Activated gamma-delta T cell (primary cell): ENCODE data around the gene TNXB.
"Not testable (repeated sequence)": the region's sequence is repeated elsewhere in the genome, so short reads cannot be mapped to it uniquely, and the experiment has no call there.

Experiments
- DNase-seq: peaks from one replicate; lab custom pipeline; 2025; lab: John Stamatoyannopoulos, UW

The TNXB gene

DNA sequence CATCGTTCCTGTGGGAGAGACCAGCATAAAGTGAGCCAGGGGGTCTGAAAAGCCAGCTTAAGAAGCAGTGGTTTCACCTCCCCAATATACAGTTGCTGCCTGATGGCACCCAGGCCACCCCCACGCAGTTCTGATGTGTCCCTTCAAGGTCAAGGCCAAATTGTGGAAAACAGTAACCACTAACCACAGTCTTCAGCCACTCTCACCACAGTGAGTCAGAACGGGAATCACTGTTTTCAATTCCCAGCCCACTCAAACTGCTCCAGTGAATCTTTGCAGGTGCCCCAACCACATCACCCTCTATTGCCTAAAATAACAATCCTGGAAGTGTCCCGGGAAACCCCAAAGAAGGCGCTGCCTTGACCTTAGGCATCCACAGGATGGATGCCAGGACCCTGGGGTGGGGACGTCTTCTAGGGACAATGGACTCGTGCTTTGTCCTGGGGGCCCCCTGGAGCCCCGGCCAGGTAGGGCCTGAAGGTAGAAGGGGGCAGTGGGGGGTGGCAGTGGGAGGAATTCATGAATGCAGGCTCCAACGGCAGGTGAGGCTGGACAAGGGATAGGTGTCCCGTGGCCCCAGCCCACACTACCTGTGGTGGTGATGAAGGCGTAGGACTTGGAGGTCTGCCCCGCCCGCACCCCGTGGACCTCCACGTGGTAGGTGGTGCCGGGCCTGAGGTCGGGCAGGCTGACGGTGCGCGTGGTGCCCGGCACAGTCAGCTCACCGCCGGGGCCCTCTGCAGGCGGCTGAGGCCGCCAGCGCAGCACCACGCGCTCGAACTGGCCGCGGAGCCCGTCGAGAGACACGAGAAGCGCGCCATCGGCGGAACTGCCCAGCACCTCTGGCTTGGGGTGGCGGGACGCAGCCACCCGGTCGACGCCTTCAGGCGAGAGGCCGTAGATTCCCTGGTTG is 22.2 kb downstream of the TNXB start:
- DNase-seq, result no peak

DNA sequence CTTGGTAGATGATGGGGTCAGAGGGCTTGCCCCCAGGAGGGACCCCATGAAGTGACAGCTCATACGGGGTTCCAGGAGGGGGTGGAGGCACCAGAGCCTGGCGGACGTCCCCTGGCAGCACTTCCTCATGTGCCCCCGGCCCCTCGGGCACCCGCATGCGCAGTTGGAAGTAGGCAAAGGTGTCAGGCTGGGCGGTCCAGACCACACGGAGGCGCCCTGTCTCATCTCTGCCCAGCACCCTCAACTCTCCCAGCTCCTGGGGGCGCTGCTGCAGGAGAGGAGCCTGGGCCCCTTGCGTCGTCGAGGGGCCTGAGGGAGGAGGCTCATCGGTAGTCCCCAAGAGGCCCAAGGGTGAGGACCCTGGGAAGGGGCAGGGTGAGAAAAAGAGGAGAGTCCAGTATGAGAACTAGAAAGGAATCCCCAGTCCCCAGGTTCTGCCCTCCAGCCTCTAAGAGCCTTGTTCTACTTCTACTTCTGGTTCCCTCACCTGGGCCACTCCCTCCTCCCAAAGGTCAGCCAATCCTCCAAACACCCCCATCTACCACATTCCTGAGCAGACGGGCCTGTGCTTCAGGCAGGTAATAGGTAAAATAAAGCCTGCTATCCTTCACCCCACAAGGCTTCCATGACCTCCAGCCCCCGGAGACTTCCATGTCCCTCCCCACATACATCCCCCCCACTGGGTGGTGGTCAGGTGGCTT is 23.2 kb downstream of the TNXB start:
- DNase-seq, result no peak

DNA sequence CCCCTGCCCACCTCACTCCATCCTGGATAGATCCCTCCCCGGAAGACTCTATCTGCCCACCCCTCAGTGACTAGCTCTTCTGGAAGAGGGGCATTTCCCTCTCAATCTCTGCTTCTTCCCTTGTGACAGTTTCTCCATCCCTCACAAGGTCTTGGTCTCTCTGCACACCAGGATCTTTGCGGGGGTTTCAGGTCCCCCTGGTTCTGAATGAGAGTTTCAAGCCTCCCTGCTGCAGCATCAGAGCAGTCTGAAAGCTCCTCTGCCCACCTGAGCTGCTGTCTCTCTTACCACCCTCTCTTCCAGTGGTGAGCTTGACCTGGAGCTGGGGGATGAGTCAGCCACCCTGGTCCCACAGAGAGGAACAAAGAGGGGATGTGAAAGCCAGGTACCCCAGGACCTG is 24.4 kb downstream of the TNXB start:
- no peak for DNase-seq

DNA sequence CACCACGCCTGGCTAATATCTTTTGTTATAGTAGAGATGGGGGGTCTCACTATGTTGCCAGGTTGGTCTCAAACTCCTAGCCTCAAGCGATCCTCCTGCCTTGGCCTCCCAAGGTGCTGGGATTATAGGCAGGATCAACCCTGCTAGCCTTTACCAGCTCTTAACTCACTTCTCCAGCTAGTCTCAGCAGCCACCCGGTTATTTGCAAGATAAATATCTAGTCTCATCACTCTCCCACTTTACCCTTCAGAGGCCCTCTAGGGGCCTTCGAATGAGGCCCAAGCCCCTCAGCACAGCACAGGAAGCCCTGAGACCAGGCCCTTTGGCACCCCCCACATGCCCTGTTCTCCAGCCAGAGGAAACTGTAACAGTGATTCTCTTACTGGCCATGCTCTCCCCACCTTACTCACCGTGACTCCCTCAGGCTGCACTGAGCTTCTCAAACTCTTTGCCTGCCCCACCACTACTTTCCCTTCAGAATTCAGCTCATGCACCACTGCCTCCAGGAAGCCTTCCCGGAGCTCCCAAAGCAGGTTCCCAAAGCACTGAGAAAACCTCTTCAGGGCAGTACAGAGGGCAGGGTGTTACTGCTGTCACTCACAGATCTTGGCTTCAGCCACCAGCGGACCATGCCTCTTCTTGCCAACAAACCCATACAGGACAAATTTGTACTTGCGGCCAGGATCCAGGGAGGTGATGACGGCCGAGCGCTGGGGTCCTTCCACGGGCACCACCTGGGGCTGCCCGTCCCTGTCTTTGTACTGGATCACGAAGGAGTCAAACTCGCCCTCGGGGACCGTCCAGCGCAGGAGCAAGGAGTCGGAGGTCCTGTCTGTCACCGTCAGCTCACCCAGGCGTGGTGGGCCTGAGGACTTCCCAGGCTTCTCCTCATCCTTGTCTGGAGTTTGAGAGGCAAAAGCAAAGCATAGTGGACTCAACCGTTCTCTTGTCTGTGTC is 25.0 kb downstream of the TNXB start:
- DNase-seq, result no peak

DNA sequence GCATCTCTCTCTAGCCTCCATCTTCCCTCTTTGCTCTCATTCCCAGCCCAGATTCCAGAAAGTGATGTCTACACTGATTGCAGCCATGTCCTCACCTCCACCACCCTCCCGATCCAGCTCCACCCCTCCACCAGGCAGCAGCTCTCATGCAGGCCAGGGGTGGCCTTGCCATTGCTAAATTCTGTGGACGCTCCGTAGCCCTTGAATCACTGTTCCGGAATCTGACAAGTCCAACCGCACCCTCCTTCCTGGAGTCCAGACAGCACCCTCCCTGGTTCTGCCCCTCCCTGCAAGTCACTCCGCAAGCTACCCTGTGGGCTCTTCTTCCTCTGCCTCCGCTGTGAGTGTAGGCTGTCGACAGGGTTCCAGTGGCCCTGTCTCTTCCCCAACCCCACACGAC is 26.2 kb downstream of the TNXB start:
- no peak for DNase-seq

DNA sequence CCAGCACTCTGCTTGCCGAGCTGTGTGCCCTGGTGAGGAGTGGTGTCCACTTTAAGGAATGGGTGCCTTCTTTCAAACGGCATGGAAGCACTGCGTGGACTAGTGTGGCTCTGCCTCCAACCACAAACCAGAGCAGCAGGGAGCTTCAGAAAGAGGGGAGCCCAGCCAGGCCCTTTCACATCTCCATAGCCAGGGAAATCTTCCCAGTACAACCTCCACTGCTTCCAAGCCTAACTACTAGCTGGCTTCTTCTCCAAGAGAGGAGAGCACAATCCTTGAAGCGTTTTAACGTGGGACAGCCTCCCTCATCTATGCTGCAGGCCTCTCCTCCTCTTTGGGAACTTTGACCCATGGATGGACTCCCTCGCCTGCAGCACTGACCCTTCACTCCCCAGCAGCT is 26.7 kb downstream of the TNXB start:
- DNase-seq, result no peak

DNA sequence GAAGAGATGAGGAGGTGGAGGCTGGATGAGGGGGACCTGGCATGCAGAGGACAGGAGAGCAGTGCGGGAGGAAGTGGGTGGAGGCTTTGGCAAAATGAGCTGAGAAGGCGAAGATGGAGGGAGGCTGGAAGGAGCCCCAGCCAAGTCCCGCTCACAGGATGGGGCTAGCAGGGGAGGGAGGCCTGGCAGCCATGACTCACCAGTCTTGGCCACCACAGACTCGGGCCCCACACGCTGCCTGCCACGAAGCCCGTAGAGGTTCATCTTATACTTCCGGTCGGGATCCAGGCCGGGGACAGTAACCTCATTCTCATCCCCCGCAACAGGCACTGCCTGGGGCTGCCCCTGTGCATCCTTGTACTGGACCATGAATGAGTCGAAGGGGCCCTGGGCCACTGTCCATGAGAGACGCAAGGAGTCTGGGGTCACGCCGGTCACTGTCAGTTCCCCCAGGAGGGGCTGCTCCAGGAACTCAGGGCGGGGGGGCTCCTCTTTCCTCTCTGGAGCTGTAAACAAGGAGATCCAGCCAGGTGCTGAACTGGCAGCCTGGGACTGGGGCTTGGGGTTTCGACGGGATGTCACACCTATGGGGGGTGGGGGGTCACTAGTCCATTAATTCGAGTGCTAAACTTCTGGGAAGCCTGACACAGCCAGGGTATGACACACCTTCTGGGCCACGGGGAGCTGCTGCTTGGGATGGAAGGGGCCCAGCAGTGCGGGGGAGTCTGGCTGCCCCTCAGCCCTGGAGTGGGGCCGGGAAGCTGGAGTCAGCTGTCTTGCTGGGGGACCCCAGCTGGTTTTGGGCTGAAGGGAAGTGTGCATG is 27.8 kb downstream of the TNXB start:
- no peak for DNase-seq

DNA sequence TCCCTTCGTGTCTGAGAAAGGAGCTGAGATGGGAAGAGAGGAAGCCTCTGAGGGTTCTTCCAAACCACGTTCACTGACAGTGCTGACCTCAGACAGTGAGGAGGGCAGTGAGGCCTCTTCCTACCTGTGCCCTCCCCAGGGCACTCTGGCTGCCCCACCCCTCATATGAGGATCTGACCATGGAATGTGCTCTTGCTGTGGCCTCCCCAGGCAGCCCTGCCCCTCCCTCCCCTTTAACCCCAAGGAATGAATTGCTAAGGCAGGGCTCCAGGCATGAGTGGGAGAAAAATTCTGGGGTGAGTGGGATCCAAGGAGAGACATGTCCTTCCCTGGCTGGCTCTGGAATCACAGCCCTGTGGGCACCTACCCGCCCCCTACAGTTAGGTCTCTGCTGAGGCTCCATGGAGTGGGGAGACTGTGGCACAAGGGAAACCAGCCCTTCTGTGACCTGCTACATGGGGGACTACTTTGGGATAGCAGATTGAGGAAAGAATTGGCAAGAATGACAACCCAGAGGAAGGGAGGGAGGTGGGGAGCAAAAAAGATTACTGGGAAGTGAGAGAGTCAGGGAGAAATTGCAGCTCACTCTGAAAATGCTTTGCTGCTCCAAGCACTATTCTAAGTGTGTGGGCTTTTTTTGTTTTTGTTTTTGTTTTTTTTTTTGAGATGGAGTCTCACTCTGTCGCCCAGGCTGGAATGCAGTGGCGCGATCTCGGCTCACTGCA is 29.4 kb downstream of the TNXB start:
- DNase-seq, result no peak

DNA sequence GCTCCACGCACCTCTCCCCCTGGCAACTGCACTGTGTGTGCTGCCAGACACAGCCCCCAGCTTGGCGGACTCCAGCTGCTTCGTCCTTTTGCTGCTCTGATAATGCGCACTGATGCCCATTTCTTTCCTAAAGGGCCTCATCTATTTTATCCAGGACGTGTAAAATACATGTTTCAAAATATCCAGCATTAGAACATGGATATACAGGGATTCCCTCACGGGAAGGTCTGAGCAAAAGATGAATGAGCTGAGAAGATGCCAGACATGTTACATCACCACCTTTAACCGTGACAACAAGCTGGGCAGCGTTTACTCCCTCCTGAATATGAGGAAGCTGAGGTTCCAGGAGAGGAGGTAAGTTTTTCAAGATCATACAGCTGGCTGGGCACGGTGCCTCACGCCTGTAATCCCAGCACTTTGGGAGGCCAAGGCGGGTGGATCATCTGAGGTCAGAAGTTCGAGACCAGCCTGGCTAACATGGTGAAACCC is 32.8 kb downstream of the TNXB start:
- no peak for DNase-seq

DNA sequence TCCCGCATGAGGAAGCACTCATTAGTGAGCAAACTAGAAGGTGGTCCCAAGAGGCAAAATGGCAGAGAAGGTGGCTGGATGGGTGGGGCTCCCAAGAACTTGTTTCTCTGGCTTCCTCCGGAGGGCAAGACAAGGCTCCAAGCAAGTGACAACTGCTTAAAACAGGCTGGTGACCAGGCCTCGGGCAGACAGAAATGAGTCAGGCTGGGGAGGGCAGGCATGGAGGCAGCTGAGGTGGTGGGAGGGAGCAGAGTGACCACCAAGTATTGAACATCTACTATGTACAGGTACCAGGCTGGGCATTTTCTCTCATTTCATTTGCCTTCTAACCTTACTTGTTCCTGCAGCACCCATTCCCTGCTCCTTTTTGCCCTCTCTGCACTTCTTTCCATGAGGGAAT is 33.4 kb downstream of the TNXB start:
- DNase-seq, result no peak

DNA sequence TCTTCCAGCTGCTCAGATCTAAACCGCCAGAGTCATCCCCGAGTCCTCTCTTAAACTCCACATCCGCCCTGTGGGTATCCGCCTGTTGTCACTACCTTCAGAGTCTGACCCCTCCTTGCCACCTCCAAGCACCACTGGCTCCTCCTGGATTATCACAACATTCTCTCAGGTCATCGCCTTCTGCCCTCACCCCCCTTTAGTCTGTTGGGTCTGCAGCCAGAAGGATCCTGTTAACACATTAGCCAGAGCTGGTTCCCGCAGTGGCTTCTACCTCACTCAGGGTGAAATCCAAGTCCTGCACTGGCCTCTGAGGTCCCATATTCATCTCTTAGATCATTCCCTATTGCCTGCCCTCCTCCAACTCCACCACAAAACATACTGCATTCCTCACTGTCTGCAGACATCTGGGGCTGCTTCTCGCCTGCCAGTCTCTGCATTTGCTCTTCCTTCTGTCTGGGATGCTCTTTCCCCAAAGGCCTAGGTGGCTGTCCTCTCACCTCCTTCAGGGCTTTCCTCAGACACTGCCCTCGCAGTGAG is 34.1 kb downstream of the TNXB start:
- DNase-seq, result no peak

DNA sequence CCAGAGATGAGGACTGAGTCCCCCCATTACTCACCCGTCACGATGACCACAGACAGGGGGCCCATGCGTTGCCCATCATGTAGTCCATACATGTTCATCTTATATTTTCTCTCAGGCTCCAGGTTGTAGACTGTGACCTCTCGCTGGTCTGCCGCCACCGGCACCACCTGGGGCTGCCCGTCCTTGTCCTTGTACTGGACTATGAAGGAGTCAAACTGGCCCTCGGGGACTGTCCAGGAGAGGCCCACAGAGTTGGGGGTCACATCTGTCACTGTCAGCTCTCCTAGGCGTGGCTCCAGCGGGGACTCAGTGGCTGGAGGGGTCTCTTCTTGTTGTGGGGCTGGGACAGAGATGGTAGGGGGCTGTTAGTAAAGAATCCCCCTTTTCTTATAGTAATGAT is 35.5 kb downstream of the TNXB start:
- no peak for DNase-seq

DNA sequence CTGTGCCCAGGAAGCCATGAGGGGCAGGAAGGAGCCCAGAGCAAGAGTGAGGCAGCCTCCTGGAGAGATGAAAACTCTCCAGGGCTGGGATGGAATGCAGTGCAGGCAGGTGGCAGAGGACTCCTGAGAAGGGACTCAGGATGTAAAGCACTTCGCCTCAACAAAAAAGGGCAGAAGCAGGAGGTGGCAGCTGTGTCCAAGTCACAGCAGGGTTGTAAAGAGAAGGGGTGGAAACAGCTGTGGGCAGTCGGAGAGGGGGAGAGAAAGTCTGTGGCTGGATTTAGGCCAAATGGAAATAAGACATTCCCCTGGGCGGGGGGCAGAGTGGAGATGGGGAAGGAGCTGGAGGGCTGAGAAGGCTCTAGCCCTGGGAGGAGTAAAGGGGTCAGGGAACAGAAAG is 36.0 kb downstream of the TNXB start:
- DNase-seq, result no peak

DNA sequence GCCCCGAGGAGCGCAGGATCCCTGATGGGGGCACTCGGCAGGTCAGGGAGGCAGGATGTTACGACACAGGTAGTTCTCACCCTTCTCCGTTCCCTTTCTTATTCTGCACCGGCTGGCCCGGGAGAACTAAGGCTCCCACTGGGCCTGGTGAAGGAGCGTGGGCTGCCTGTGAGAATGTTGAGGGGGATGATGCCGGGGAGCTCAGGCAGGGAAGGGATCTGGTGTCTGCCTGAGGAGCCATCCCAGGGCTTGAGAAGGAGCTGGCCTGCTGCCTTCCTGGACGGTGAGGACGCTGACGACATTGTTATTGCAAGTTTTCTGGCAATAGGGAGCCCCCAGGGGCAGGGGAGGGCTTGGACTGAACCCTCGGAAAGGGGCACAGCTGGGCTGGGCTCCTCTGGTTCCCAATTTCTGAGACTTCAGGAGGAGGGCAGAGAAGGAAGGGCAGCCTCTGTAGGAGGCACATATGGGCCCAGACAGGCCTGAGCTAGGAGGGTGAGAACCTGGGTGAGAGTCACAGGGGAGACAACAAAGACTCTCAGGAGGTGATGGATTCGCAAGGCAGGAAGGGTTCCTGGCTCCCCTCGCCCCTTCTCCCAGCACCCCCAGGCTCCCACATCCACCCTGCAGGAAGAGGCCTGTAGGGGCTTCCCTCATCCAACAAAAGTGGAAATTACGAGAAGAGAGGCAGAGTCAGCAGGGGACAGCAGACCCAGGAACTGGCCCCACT is 38.2 kb downstream of the TNXB start:
- no peak for DNase-seq

DNA sequence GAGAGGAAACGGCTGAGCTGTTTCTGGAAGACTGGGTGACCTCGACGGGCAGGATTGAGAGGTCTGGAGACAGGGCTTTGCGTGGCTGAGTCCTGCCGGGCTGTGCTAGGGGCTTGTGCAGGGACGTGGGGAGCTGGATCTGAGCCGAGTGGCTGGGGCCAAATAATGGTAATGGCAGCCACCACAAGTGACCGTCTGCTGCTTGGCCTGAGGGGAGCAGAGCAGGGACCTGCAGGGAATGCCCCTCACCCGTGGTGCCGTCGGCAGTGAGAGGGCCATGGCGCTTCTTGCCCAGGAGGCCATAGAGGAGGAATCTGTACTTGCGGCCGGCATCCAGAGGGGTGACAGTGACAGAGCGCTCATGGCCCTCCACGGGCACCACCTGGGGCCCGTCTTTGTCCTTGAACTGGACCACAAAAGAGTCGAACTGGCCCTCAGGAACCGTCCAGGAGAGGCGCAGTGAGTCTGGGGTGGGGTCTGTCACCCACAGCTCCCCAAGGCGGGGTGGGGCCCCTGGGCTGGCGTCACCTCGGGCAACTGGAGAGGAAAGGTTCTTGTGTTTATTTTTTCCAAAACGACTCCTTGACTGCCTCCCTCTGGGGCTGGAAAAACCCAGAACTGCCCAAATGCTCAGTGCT is 39.1 kb downstream of the TNXB start:
- DNase-seq, result no peak

DNA sequence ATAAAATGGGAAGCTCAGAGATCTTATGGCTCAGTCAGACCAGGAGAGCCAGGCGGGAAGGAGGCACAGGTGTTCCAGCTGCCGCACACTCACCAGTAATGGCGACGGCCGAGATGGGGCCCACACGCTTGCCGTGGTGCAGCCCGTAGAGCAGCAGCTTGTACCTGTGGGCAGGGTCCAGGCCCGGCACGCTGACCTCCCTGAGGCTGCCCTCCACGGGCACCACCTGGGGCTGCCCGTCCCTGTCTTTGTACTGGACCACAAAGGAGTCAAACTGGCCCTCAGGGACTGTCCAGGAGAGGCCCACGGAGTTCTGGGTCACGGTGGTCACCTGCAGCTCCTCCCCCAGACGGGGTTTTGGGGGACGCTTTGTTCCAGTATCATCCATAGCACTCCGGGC is 39.7 kb downstream of the TNXB start:
- no peak for DNase-seq

DNA sequence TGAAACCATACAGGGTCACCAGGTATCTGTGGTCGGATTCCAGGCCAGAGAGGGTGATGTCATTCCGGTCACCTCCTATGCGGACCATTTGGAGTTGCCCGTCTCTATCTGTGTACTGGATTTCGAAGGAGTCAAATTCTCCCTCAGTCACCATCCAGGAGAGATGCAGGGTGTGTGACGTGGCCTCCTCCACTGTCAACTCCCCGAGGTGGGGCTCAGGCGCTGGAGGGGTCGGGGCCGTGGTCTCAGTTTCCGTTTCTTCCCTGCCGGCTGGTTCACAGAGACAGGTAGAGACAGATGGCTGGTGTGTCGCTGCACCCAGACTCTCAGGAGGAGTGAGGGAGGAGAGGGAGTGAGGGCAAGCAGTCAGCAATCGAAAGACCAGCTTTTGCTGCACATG is 40.3 kb downstream of the TNXB start:
- DNase-seq, result no peak

DNA sequence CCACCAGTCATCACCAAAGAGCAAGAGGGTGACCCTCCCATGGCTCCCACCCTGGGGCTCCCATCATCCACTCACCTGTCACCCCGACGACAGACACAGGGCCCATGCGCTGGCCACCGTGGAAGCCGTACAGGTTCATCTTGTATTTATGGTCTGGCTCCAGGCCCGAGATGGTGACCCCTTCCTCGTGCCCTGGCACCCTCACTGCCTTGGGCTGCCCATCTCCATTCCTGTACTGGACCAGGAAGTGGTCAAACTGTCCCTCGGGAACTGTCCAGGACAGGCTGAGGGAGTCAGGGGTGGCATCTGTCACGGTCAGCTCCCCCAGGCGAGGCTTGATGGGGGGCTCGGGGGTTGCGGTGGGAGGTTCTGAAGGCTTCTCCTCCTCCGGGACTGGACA is 40.8 kb downstream of the TNXB start:
- DNase-seq, result not testable (repeated sequence)

DNA sequence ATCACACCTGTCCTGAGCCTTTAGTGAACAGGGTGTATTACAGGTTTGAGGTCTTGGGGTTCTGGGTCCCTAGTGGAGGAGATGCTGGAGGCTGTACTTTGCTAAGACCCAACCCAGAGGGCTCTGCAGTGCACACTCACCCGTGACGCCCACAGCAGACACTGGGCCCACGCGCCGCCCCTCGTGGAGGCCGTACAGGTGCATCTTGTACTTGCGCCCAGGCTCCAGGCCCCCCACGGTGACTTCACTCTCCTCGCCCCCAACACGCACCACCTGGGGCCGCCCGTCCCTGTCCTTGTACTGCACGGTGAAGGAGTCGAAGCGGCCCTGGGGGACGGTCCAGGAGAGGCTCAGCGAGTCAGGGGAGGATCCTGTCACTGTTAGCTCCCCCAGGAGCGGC is 41.6 kb downstream of the TNXB start:
- not testable (repeated sequence) for DNase-seq
